Liver (tissue), 9 donors: ENCODE measurements around the gene ZNF605. TPM values are rescaled to one million over a fixed set of nuclear protein-coding genes. Genes with fewer than 3 reads are reported as not detected.

ENCODE experiments used
- DNase-seq: peaks from one replicate; pipeline ENCODE4 v3.0.0-alpha.2; 2017; ENCODE audit warnings: low spot score
- H3K27ac ChIP-seq, 2 donors: one replicate each; pipeline ENCODE4 v1.7.0; 2013; ENCODE audit warnings: inconsistent platforms in 2 of 2, low read length in 2 of 2, control low read depth in 1 of 2, low read depth in 1 of 2, mild to moderate bottlenecking in 1 of 2
- H3K27me3 ChIP-seq, 4 donors: one replicate each; pipeline versions ENCODE4 v1.6.1 to v1.7.0; 2013; ENCODE audit warnings: low read length in 3 of 4, inconsistent platforms in 1 of 4, mild to moderate bottlenecking in 1 of 4, moderate library complexity in 1 of 4; ENCODE audit not compliant: control insufficient read depth in 4 of 4, insufficient read depth in 4 of 4
- H3K36me3 ChIP-seq, 4 donors: one replicate each; pipeline versions ENCODE4 v1.6.1 to v1.7.0; 2013; ENCODE audit warnings: low read length in 3 of 4, mild to moderate bottlenecking in 3 of 4, low read depth in 1 of 4, moderate library complexity in 1 of 4; ENCODE audit not compliant: control insufficient read depth in 4 of 4, insufficient read depth in 3 of 4
- H3K4me1 ChIP-seq, 4 donors: one replicate each; pipeline versions ENCODE4 v1.6.1 to v1.7.0; 2013; ENCODE audit warnings: low read length in 3 of 4, mild to moderate bottlenecking in 3 of 4, moderate library complexity in 1 of 4; ENCODE audit not compliant: control insufficient read depth in 4 of 4, insufficient read depth in 4 of 4
- H3K4me3 ChIP-seq, 3 donors: one replicate each; pipeline versions ENCODE4 v1.6.1 to v1.7.0; 2013; ENCODE audit warnings: low read length in 3 of 3, control low read depth in 1 of 3, low read depth in 1 of 3, mild to moderate bottlenecking in 1 of 3
- H3K9ac ChIP-seq, 2 donors: one replicate each; pipeline ENCODE4 v1.7.0; 2013; ENCODE audit warnings: low read length in 2 of 2, mild to moderate bottlenecking in 2 of 2, moderate library complexity in 2 of 2, control low read depth in 1 of 2, low read depth in 1 of 2
- H3K9me3 ChIP-seq, 4 donors: one replicate each; pipeline versions ENCODE4 v1.6.1 to v1.7.0; 2013; ENCODE audit warnings: low read length in 3 of 4; ENCODE audit not compliant: control insufficient read depth in 4 of 4
- ATF3 ChIP-seq: IDR thresholded peaks from 2 replicates; pipeline ENCODE4 v1.6.1; 2016; ENCODE audit warnings: antibody characterized with exemption
- CTCF ChIP-seq: fragments of 150-350 bp; IDR thresholded peaks from 2 replicates; pipeline ENCODE4 v1.5.1; 2017; ENCODE audit warnings: improper control_type of control experiment, low read depth, low read length; ENCODE audit not compliant: missing input control
- EGR1 ChIP-seq, 2 donors: IDR thresholded peaks; 2 replicates each; pipeline ENCODE4 v1.6.1; 2016 to 2018; ENCODE audit warnings: antibody characterized with exemption in 2 of 2, low read depth in 2 of 2
- FOXA1 ChIP-seq: IDR thresholded peaks from 2 replicates; pipeline ENCODE4 v1.6.1; 2016; ENCODE audit warnings: antibody characterized with exemption
- FOXA2 ChIP-seq: IDR thresholded peaks from 2 replicates; pipeline ENCODE4 v1.6.1; 2016; ENCODE audit warnings: antibody characterized with exemption
- HNF4A ChIP-seq, 2 donors: conservative IDR thresholded peaks; 2 replicates each; pipeline ENCODE4 v1.6.1; 2016; ENCODE audit warnings: antibody characterized with exemption in 2 of 2, mild to moderate bottlenecking in 2 of 2
- HNF4G ChIP-seq: IDR thresholded peaks from 2 replicates; pipeline ENCODE4 v1.6.1; 2016; ENCODE audit warnings: antibody characterized with exemption
- MAX ChIP-seq: IDR thresholded peaks from 2 replicates; pipeline ENCODE4 v1.6.1; 2016; ENCODE audit warnings: antibody characterized with exemption
- NR2F2 ChIP-seq: IDR thresholded peaks from 2 replicates; pipeline ENCODE4 v1.6.1; 2016; ENCODE audit warnings: antibody characterized with exemption
- RAD21 ChIP-seq, 2 donors: IDR thresholded peaks; 2 replicates each; pipeline ENCODE4 v1.6.1; 2016; ENCODE audit warnings: antibody characterized with exemption in 2 of 2, mild to moderate bottlenecking in 2 of 2
- REST ChIP-seq: IDR thresholded peaks from 2 replicates; pipeline ENCODE4 v1.6.1; 2016; ENCODE audit warnings: antibody characterized with exemption, mild to moderate bottlenecking
- SP1 ChIP-seq: IDR thresholded peaks from 2 replicates; pipeline ENCODE4 v1.6.1; 2018; ENCODE audit warnings: antibody characterized with exemption, mild to moderate bottlenecking
- TAF1 ChIP-seq: conservative IDR thresholded peaks from 2 replicates; pipeline ENCODE4 v1.6.1; 2016; ENCODE audit warnings: antibody characterized with exemption, mild to moderate bottlenecking
- YY1 ChIP-seq: IDR thresholded peaks from 2 replicates; pipeline ENCODE4 v1.6.1; 2016; ENCODE audit warnings: antibody characterized with exemption, mild to moderate bottlenecking
- ZBTB33 ChIP-seq: IDR thresholded peaks from 2 replicates; pipeline ENCODE4 v1.6.1; 2016; ENCODE audit warnings: antibody characterized with exemption
- WGBS: extraction: QIAGEN DNeasy Blood & Tissue Kit; methylation state at CpG from one replicate; pipeline ENCODE4 v1.1.7; 2013; 5-methylcytosine and 5-hydroxymethylcytosine counted together
- polyA plus RNA-seq, 2 donors: library from polyadenylated mRNA; stranded (reverse) in 1 of 2; unstranded in 1 of 2; fragments of 200-250 nt in 1 of 2; fragments of >200 nt in 1 of 2; fragmentation: Nextera tagmentation in 1 of 2; extraction: Ambion mirVana in 1 of 2; gene quantifications; one replicate each; pipeline versions ENCODE4 v1.2.1 to v1.2.3, GENCODE V29; 2013 to 2015
- total RNA-seq, 2 donors: library from RNA; depleted of rRNA; stranded (reverse); fragments of >200 nt; gene quantifications; one replicate each; pipeline ENCODE4 v1.2.3, GENCODE V29; 2014
- donor health status: healthy.
- donor health status: healthy.
- donor health status: healthy.
- donor health status: healthy.
- donor health status: healthy.

The ZNF605 gene
- total and polyA plus RNA-seq, 4 donors, result 1.2 to 9.5 (median 3.6) TPM

GRCh38 chr12:132950844-132951535 is 5.1 kb downstream of the ZNF605 start (continued):
- TF ChIP-seq EGR1 (IDR thresholded peaks at IDR 0.05; ENCODE audit: low read depth in 2 of 2) (no peak), ATF3 (no peak), HNF4A (conservative IDR thresholded peaks at IDR 0.05) (no peak), RAD21 (IDR thresholded peaks at IDR 0.05) (no peak), HNF4G (no peak), TAF1 (no peak), FOXA2 (no peak), SP1 (no peak), FOXA1 (no peak)

GRCh38 chr12:132949936-132950837 is 5.9 kb downstream of the ZNF605 start:
- H3K4me1 ChIP-seq, result peaks cover 3 to 7% (median 6%) of the 10 kb centered on the region in 4 donors
- H3K9me3 ChIP-seq, result peaks cover 30 to 79% (median 64%) of the 10 kb centered on the region in 4 donors
- DNase-seq, result no peak
- H3K27ac ChIP-seq, result no peak overlapping the region
- no peak for TF ChIP-seq NR2F2
- no peak for TF ChIP-seq FOXA1
- TF ChIP-seq TAF1, result no peak
- TF ChIP-seq ZBTB33, result no peak
- TF ChIP-seq REST, result no peak
- TF ChIP-seq YY1, result no peak
- TF ChIP-seq MAX, result no peak
- no peak for TF ChIP-seq RAD21 (IDR thresholded peaks at IDR 0.05)
- TF ChIP-seq SP1, result no peak
- no peak for TF ChIP-seq HNF4A (conservative IDR thresholded peaks at IDR 0.05)
- TF ChIP-seq CTCF, result no peak
- TF ChIP-seq EGR1 (IDR thresholded peaks at IDR 0.05; ENCODE audit: low read depth in 2 of 2), result no peak
- TF ChIP-seq FOXA2, result no peak
- peaks cover 2 to 50% (median 32%) of the 10 kb centered on the region in 4 donors for H3K36me3 ChIP-seq
- peak overlapping the region in 2 of 3 donors; percentile 34 to 58 for H3K4me3 ChIP-seq
- WGBS, result 98% methylated on average over 30 of the region's 30 CpGs
- no peaks in the 10 kb centered on the region for H3K27me3 ChIP-seq
- H3K9ac ChIP-seq, result no peak overlapping the region
